Measurements from ENCODE around the gene BRI3BP. TPM values are rescaled to one million over a fixed set of nuclear protein-coding genes. Genes with fewer than 3 reads are reported as not detected.

BRI3BP gene
- total and polyA plus RNA-seq, 9 of the 15 experiments (the other 6 are each of a cell fraction or from before 2014, with no cell fraction given) = 12.3 to 25.0 (median 16.6) TPM

DNA sequence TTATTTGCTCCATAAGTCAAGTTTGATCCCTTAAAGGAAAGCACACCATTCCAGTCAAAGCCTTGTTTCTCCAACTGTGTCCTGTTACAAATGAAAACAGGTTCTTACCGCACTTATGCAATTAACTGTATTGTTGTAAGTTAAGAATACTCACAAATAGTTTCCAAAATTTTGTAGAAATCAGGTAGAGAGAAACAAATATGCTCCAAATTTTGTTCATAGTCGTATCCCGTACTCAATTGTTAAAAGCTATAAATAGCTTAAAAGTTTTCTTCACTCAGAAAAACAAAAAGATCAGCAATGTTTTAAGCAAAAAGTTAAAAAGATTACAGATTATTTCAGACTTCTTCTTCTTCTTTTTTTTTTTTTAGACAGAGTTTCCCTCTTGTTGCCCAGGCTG lies 67.8 kb downstream of the BRI3BP start:
- intact Hi-C loops (cut with micrococcal nuclease) = no loop called here
- 0 out of 2 replicates have a peak, but pooled peaks cover 3% of the 10 kb centered on the region for H3K9me3 ChIP-seq (replicated peaks; ENCODE audit: control insufficient read depth, insufficient read depth, low read depth, low read length)
- in situ Hi-C loops (cut with MboI) = no loop called here
- H3K9me1 ChIP-seq (ENCODE audit: control insufficient read depth, insufficient read depth, low read length) = no peaks in the 10 kb centered on the region
- H3K4me2 ChIP-seq (ENCODE audit: insufficient read depth, low read length) = no peak overlapping the region
- ATAC-seq (no peak), FAIRE-seq (no peak), DNase-seq (ENCODE audit: extremely low read depth in 1 of 4, low spot score in 3 of 4) (no peak)
- peaks cover under 1 to 17% of the 10 kb centered on the region in 2 experiments; a peak in 4 of 5 replicates for H3K4me1 ChIP-seq (replicated peaks in 1 of 2; ENCODE audit: control insufficient read depth in 2 of 2, insufficient read depth in 2 of 2, low read length in 2 of 2)
- H3K27ac ChIP-seq (ENCODE audit: extremely low read depth, low read depth, low read length) = no peak overlapping the region
- no peaks in the 10 kb centered on the region for H4K20me1 ChIP-seq (replicated peaks; ENCODE audit: control insufficient read depth, insufficient read depth, low read length)
- ChIA-PET POLR2A (interaction anchor here (0.7 to 1.3 kb wide), 2 partner anchors 11 to 179 kb away, joined by 3 to 4 read pairs; no protein-coding TSS in a partner anchor), CTCF (ENCODE audit: low intra/inter-chr PET ratio) (no interaction called here)
- no TSS peak for BruUV-seq (replicated peaks)
- peaks cover 0 to 5% of the 10 kb centered on the region in 2 experiments; a peak in 1 of 5 replicates for H3K27me3 ChIP-seq (ENCODE audit: control insufficient read depth in 2 of 2, insufficient read depth in 2 of 2, low read length in 2 of 2)
- TF ChIP-seq CREM (IDR thresholded peaks at IDR 0.05; ENCODE audit: low read depth) (no peak), MEF2A (IDR thresholded peaks at IDR 0.05; ENCODE audit: control insufficient read depth, low read depth, low read length) (peak; percentile 79; the same call in 1 of the 2 replicates), HCFC1 (IDR thresholded peaks at IDR 0.05; ENCODE audit: low read depth, low read length) (no peak), ZNF398 (CRISPR knock-in tag; IDR thresholded peaks at IDR 0.05) (no peak), NR1H2 (CRISPR knock-in tag; IDR thresholded peaks at IDR 0.05) (no peak), CBX3 (IDR thresholded peaks at IDR 0.05; ENCODE audit: borderline replicate concordance in 1 of 2, low read length in 2 of 2) (peak in 1 of 2 experiments; percentile 72; a peak in 2 of 3 replicates), MBD1 (CRISPR knock-in tag; IDR thresholded peaks at IDR 0.05) (peak; percentile 92), ETV5 (CRISPR knock-in tag; IDR thresholded peaks at IDR 0.05; ENCODE audit: low read depth) (no peak), TRIM24 (IDR thresholded peaks at IDR 0.05) (peak in 1 of 2 experiments; percentile 39; a peak in 1 of 4 replicates)
- H3K9ac ChIP-seq (ENCODE audit: insufficient read depth in 1 of 2, low read depth in 2 of 2, low read length in 2 of 2) = no peak overlapping the region
- 52% methylated on average over 3 of the region's 3 CpGs for WGBS (ENCODE audit: insufficient coverage, low coverage, missing lambda C conversion rate)
- H3K36me3 ChIP-seq (ENCODE audit: control insufficient read depth, insufficient read depth, low read length) = no peaks in the 10 kb centered on the region
- no peak overlapping the region for H2AFZ ChIP-seq (ENCODE audit: low read depth, low read length)
- H3K79me2 ChIP-seq (ENCODE audit: control insufficient read depth, insufficient read depth, low read length) = peaks cover 6% of the 10 kb centered on the region
- no peak overlapping the region for H3K4me3 ChIP-seq
